Activated naive CD8-positive, alpha-beta T cell treated with anti-CD3 and anti-CD28 coated beads, Interleukin-2, amount 10 ng/mL, durations not matched to agents 7 days and 5 days (primary cell): Measurements from ENCODE around the gene CRACDL. TPM values are rescaled to one million over a fixed set of nuclear protein-coding genes. Genes with fewer than 3 reads are reported as not detected.

ENCODE experiments used
- ATAC-seq: fragments of 150-1000 bp; cut with Tn5 transposase; one replicate; pipeline ENCODE4 v1.10.0; 2021; ENCODE audit warnings: low read depth, moderate library complexity
- POLR2A ChIA-PET: fragments of 350-600 bp; sonication (Branson Sonifier 250); formaldehyde crosslinking; loops from one replicate; lab custom pipeline; 2021; ENCODE audit warnings: antibody characterized with exemption; lab: Charles Lee
- DNase-seq: peaks from one replicate; pipeline ENCODE4 v3.0.0; 2021
- H3K27ac Mint-ChIP-seq: one replicate; pipeline ENCODE4 v1.8.0; 2022; ENCODE audit warnings: mild to moderate bottlenecking, mixed read lengths
- H3K27me3 Mint-ChIP-seq: one replicate; pipeline ENCODE4 v1.8.0; 2022; ENCODE audit warnings: mild to moderate bottlenecking, moderate library complexity, mixed read lengths
- H3K36me3 Mint-ChIP-seq: one replicate; pipeline ENCODE4 v1.8.0; 2021; ENCODE audit warnings: mild to moderate bottlenecking, mixed read lengths
- H3K4me1 Mint-ChIP-seq: one replicate; pipeline ENCODE4 v1.8.0; 2021; ENCODE audit warnings: mixed read lengths
- H3K4me3 Mint-ChIP-seq: one replicate; pipeline ENCODE4 v1.8.0; 2022; ENCODE audit warnings: mild to moderate bottlenecking, moderate library complexity, mixed read lengths
- H3K9me3 Mint-ChIP-seq: one replicate; pipeline ENCODE4 v1.8.0; 2021; ENCODE audit warnings: mixed read lengths
- total RNA-seq, 2 experiments: library from RNA; stranded (reverse); gene quantifications; one replicate each; pipeline ENCODE4 v1.2.3, GENCODE V29; 2021

The CRACDL gene
- total RNA-seq, 2 experiments from 2014 or later = 0.61 to 2.3 TPM

DNA sequence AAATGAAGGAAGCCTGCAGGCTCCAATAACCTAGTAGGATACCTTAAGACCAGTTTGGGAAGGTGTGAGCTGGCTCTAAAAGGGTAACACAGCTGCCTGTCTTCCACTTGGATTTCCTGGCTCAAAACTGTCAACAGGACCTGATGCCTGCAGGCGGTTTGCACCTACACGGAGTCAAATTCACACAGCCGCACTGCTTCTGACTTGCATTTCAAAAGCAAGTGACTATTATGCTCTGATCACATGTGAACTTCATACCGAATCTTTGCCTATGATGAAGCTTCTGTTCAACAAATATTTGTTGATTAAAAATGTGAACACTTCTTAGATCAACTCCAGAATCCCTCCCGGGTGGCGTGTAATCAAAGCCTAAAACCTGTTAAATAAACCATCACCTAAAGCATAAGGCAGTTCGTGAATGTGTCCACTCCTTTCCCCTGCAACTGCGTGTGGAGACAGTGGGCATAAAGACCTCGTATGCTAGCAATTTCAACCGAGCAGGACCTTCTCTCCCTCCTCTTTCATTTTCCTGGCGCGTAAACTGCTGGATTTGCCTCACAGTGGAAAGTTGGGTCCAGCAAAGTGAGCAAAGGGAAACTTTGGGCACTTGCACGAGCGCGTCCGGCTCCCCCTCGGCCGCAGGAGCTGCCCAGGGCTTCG, 784 bp downstream of the CRACDL start:
- Mint-ChIP-seq H3K27me3 (peaks cover 75% of the 10 kb centered on the region), H3K4me1 (peaks cover 3% of the 10 kb centered on the region), H3K36me3 (no peaks in the 10 kb centered on the region), H3K9me3 (no peaks in the 10 kb centered on the region), H3K4me3 (peak overlapping the region; percentile 56), H3K27ac (no peak overlapping the region)
- no peak for DNase-seq
- no peak for ATAC-seq
- POLR2A ChIA-PET = interaction anchor here (0.6 kb wide), 1 partner anchor 294 kb away, joined by 3 read pairs; no protein-coding TSS in a partner anchor

DNA sequence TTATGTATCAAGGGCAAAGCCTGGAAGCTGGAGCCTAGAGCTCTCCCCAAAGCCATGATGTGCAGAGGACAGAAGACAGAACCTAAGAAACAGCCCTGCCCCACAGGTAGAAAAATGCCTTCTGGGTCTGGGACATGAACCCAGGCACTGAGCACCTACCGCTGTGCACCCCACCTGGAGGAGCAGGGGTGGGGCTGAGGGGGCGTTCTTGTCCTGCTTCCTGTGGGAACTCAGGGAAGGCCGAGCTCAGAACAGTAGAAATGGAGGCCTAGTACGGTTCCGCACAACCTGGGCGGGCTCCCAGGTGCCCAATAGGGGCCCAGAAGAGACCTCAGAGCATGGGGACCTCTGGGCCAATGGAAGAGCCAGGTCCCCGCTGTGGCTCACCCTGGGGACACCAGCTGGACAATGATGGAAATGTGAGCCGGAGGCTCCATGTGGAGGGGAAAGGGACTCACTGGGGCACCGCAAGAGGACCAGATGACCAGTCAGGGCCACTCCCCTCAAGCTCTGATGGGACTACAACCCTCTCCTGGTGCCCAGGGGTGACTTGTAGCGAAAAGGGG, 3.2 kb downstream of the CRACDL start:
- DNase-seq (no peak), ATAC-seq (no peak)
- POLR2A ChIA-PET = no interaction called here
- Mint-ChIP-seq H3K27me3 (peaks cover 55% of the 10 kb centered on the region), H3K36me3 (no peaks in the 10 kb centered on the region), H3K9me3 (no peaks in the 10 kb centered on the region), H3K4me3 (no peak overlapping the region), H3K27ac (no peak overlapping the region), H3K4me1 (peaks cover 3% of the 10 kb centered on the region)

DNA sequence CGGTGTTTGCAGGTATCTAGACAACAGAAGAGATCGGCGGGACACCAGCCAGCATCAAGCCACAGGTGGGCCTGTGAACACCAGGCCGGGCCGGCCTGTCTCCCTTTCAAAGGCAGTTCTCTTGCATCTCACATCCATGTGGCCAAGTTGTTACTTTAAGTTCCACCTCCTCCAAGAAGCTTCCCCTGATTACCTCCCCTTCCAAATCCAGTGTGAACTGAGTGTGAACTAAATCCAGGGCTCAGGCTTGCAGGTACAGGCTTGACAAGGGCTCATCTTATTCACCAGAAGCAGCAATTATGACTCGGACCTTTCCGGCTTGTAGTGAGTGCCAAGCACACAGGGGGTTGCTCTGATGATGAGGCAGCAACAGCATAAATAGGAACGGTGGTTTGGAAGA, 3.9 kb downstream of the CRACDL start:
- Mint-ChIP-seq H3K4me1 (peaks cover 3% of the 10 kb centered on the region), H3K27me3 (peaks cover 52% of the 10 kb centered on the region), H3K9me3 (no peaks in the 10 kb centered on the region), H3K4me3 (no peak overlapping the region), H3K36me3 (no peaks in the 10 kb centered on the region), H3K27ac (no peak overlapping the region)
- DNase-seq = no peak
- POLR2A ChIA-PET = no interaction called here
- ATAC-seq = no peak

GRCh38 chr2:98931596-98931995, 4.4 kb downstream of the CRACDL start:
- Mint-ChIP-seq H3K4me1 (peaks cover 3% of the 10 kb centered on the region), H3K27ac (no peak overlapping the region), H3K36me3 (no peaks in the 10 kb centered on the region), H3K4me3 (no peak overlapping the region), H3K27me3 (peaks cover 48% of the 10 kb centered on the region), H3K9me3 (no peaks in the 10 kb centered on the region)
- ATAC-seq (no peak), DNase-seq (no peak)
- POLR2A ChIA-PET = no interaction called here

DNA sequence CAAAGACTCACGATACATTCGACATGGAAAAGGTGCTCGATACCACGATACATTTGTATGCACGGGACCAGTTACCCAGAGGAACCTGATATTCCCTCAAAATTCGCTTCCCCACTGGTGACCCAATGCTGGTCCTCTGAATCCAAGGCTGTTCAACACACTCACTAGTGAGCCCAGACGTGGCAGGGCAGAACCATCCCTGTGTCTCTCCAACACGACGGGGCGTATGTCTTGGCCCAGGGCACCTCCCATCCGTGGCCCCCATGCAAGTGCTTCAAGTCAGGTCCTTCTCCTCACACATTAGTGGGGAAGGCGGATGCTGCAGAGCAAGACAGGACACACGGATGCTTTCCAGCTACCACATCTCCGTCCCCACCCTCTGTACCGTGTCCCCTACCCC, 6.1 kb downstream of the CRACDL start:
- peaks cover 41% of the 10 kb centered on the region for H3K27me3 Mint-ChIP-seq
- no peaks in the 10 kb centered on the region for H3K4me1 Mint-ChIP-seq
- no peaks in the 10 kb centered on the region for H3K36me3 Mint-ChIP-seq
- no peak for DNase-seq
- ATAC-seq = no peak
- no peaks in the 10 kb centered on the region for H3K9me3 Mint-ChIP-seq
- no peak overlapping the region for H3K4me3 Mint-ChIP-seq
- no peak overlapping the region for H3K27ac Mint-ChIP-seq
- POLR2A ChIA-PET = interaction anchor here (0.6 kb wide), 1 partner anchor 248 kb away, joined by 4 read pairs; no protein-coding TSS in a partner anchor

GRCh38 chr2:98928242-98928641, 7.8 kb downstream of the CRACDL start:
- Mint-ChIP-seq H3K27me3 (peaks cover 24% of the 10 kb centered on the region), H3K9me3 (no peaks in the 10 kb centered on the region)
- no peak for ATAC-seq

GRCh38 chr2:98927027-98927426, 9.0 kb downstream of the CRACDL start:
- no peak overlapping the region for H3K27ac Mint-ChIP-seq
- H3K4me3 Mint-ChIP-seq = no peak overlapping the region
- H3K9me3 Mint-ChIP-seq = no peaks in the 10 kb centered on the region
- no peak for DNase-seq
- no peaks in the 10 kb centered on the region for H3K36me3 Mint-ChIP-seq
- peaks cover 18% of the 10 kb centered on the region for H3K27me3 Mint-ChIP-seq
- POLR2A ChIA-PET = no interaction called here
- H3K4me1 Mint-ChIP-seq = no peaks in the 10 kb centered on the region
- no peak for ATAC-seq

More at GRCh38 chr2:98928242-98928641, 7.8 kb downstream of the CRACDL start:
- POLR2A ChIA-PET = no interaction called here
- no peak overlapping the region for H3K4me3 Mint-ChIP-seq
- no peaks in the 10 kb centered on the region for H3K36me3 Mint-ChIP-seq
- H3K4me1 Mint-ChIP-seq = no peaks in the 10 kb centered on the region
- H3K27ac Mint-ChIP-seq = no peak overlapping the region
- DNase-seq = no peak

- POLR2A ChIA-PET = no interaction called here
- H3K4me1 Mint-ChIP-seq = no peaks in the 10 kb centered on the region
- no peaks in the 10 kb centered on the region for H3K36me3 Mint-ChIP-seq
- no peak for ATAC-seq
- H3K9me3 Mint-ChIP-seq = no peaks in the 10 kb centered on the region
- DNase-seq = no peak
- no peak overlapping the region for H3K27ac Mint-ChIP-seq
- H3K4me3 Mint-ChIP-seq = no peak overlapping the region
- H3K27me3 Mint-ChIP-seq = peaks cover 16% of the 10 kb centered on the region
Observed at GRCh38 chr2:98926601-98927000, 9.4 kb downstream of the CRACDL start.

DNA sequence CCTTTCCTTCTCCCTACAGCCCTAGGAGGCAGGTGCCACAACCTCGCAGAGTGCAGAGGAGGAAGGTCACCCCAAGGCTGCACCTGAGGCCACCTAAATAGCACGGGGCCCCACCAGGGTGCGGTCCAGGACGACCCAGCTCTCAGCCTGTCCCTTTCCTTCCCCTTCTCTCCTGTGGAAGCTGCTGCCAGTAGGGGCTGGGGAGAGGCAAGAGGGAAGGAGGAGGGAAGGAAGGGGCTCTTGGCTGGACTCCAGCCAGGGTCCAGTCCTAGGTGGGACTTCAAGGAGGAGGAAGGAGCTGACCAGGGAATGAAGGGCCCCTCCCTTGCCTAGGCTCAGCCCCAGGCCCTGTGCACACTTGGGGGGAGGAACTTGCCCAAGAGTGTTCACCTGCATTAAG, 11.1 kb downstream of the CRACDL start:
- POLR2A ChIA-PET = no interaction called here
- Mint-ChIP-seq H3K27me3 (peaks cover 10% of the 10 kb centered on the region), H3K9me3 (no peaks in the 10 kb centered on the region), H3K4me1 (no peaks in the 10 kb centered on the region), H3K36me3 (no peaks in the 10 kb centered on the region), H3K27ac (no peak overlapping the region), H3K4me3 (no peak overlapping the region)
- ATAC-seq (no peak), DNase-seq (no peak)

DNA sequence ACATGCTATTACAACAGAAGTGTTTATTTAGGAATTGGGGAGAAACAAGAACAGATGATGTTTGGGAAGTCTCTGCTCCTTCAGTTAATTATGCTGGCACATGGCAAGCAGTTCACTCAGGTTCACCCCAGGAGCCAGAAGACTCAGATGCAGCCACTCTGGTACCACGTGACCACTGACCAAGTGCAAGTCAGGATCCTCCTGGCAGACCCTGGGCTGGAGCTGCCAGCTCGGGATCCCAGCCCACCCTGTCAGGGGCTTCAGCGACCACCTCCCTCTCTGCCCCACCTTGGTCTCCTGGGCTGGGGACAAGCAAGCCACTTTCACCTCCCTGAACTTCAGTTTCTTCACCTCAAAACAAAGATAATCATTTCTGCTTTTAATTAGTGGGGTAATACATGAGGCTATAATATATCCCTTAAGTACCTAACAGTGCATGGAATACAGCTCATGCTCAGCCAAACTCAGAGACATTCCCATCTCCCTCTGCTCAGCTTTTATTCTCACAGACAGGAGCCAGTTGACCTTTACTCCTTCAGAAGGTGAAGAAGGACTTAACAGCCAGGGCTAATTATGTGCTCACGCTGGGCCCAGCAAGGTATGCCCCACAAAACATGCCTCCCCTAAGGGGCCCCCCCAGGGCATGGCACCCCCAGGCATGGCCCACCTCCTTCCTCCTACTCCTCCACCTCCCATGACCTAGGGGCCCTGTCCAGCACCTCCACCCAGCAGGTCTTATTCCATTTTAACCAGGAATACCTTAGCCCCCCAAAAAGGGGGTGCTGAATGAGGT, 11.8 kb downstream of the CRACDL start:
- H3K27me3 Mint-ChIP-seq = peaks cover 13% of the 10 kb centered on the region
- H3K4me1 Mint-ChIP-seq = no peaks in the 10 kb centered on the region
- H3K27ac Mint-ChIP-seq = no peak overlapping the region
- no peaks in the 10 kb centered on the region for H3K36me3 Mint-ChIP-seq
- DNase-seq (no peak), ATAC-seq (no peak)
- H3K4me3 Mint-ChIP-seq = no peak overlapping the region
- no peaks in the 10 kb centered on the region for H3K9me3 Mint-ChIP-seq
- POLR2A ChIA-PET = no interaction called here

GRCh38 chr2:98923244-98923940, 12.6 kb downstream of the CRACDL start:
- no peak for ATAC-seq
- H3K27me3 Mint-ChIP-seq = peaks cover 20% of the 10 kb centered on the region
- POLR2A ChIA-PET = interaction anchor here (0.6 kb wide), 1 partner anchor 15 kb away, joined by 3 read pairs; no protein-coding TSS in a partner anchor

GRCh38 chr2:98921062-98921461, 15.0 kb downstream of the CRACDL start:
- Mint-ChIP-seq H3K27ac (no peak overlapping the region), H3K4me3 (no peak overlapping the region), H3K4me1 (no peaks in the 10 kb centered on the region), H3K9me3 (no peaks in the 10 kb centered on the region), H3K27me3 (peaks cover 25% of the 10 kb centered on the region), H3K36me3 (no peaks in the 10 kb centered on the region)
- POLR2A ChIA-PET = no interaction called here
- DNase-seq (no peak), ATAC-seq (no peak)

More at GRCh38 chr2:98923244-98923940, 12.6 kb downstream of the CRACDL start:
- Mint-ChIP-seq H3K4me1 (no peaks in the 10 kb centered on the region), H3K4me3 (no peak overlapping the region), H3K36me3 (no peaks in the 10 kb centered on the region), H3K27ac (no peak overlapping the region), H3K9me3 (no peaks in the 10 kb centered on the region)
- no peak for DNase-seq

DNA sequence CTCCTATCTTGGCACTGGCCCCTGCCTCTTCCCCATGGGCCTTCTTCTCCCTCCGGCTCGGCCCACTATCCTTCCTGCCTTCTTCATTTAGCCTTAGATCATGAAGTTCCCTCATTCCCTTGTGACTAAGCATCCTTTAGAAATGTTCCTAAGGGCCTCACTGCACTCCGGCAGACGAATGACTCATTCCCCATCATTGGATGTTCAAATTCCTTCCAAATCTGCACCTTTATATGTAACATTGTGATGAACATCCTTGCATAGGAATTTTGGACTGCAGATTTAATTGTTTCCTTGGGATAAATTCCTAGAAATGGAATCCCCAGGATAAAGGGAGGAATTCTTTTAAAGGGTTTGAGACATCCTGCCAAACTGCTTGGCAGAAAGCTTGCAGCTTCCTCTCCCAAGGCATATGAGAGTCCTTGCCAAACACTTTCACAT, 19.0 kb downstream of the CRACDL start:
- H3K4me3 Mint-ChIP-seq = no peak overlapping the region
- no peak overlapping the region for H3K27ac Mint-ChIP-seq
- POLR2A ChIA-PET = no interaction called here
- H3K4me1 Mint-ChIP-seq = peaks cover 8% of the 10 kb centered on the region
- no peaks in the 10 kb centered on the region for H3K36me3 Mint-ChIP-seq
- peaks cover 47% of the 10 kb centered on the region for H3K27me3 Mint-ChIP-seq
- ATAC-seq = no peak
- no peaks in the 10 kb centered on the region for H3K9me3 Mint-ChIP-seq
- no peak for DNase-seq
